ENCODE results near the gene PBX4. TPM values are rescaled to one million over a fixed set of nuclear protein-coding genes. Genes with fewer than 3 reads are reported as not detected.

Gene PBX4
- total RNA-seq, 1 experiment from 2014 or later: 11.6 TPM

DNA sequence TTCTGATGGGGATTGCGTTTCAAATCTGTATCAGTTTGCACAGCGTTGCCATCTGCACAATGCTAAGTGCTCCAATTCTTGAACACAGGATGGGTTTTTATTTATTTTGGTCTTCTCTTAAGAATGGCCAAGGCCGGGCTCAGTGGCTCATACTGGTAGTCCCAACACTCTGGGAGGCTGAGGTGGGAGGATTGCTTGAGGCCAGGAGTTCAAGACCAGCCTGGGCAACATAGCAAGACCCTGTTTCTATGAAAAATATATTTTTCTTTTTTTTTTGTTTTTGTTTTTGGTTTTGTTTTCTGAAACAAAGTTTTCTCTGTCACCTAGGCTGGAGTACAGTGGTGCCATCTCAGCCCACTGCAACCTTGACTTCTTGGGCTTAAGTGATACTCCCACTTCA is 95.3 kb downstream of the PBX4 start:
- H3K4me2 ChIP-seq (ENCODE audit: low read length): no peak overlapping the region
- no TSS peak for BruUV-seq (replicated peaks)
- H3K9me3 ChIP-seq (ENCODE audit: control insufficient read depth in 1 of 2, insufficient read depth in 1 of 2, low read depth in 1 of 2, low read length in 2 of 2): no peaks in the 10 kb centered on the region
- no peaks in the 10 kb centered on the region for H4K20me1 ChIP-seq (ENCODE audit: insufficient read depth)
- no peak for ATAC-seq
- H3K4me1 ChIP-seq (ENCODE audit: control insufficient read depth in 1 of 2, insufficient read depth in 2 of 2, low read length in 2 of 2): no peaks in the 10 kb centered on the region
- H3K27ac ChIP-seq (ENCODE audit: low read depth, low read length): no peak overlapping the region
- H3K4me3 ChIP-seq (replicated peaks in 1 of 2; ENCODE audit: low read depth in 1 of 2, low read length in 2 of 2): no peak overlapping the region
- peaks cover 15 to 20% of the 10 kb centered on the region in 2 experiments; a peak in 3 of 4 replicates for H3K36me3 ChIP-seq (ENCODE audit: control insufficient read depth in 1 of 2, insufficient read depth in 2 of 2, low read length in 2 of 2)
- ChIA-PET POLR2A (no interaction called here), RAD21 (ENCODE audit: low non-redundant PET in 1 of 2, low total read pairs in 2 of 2, uncharacterized antibody in 2 of 2, unreplicated experiment in 2 of 2) (no interaction called here), CTCF (no interaction called here)
- H3K9me2 ChIP-seq (ENCODE audit: insufficient read depth): no peaks in the 10 kb centered on the region
- intact Hi-C loops (cut with micrococcal nuclease): no loop called here
- no peaks in the 10 kb centered on the region for H3K27me3 ChIP-seq (ENCODE audit: insufficient read depth, low read length)
- no peak overlapping the region for H3K9ac ChIP-seq (ENCODE audit: low read length)
- H3K79me2 ChIP-seq (ENCODE audit: insufficient read depth, low read length): peaks cover 80% of the 10 kb centered on the region
- no peak for TF ChIP-seq POLR2A (IDR thresholded peaks at IDR 0.05; ENCODE audit: borderline replicate concordance, extremely low read depth, insufficient read depth, insufficient read length)
- no peak for TF ChIP-seq ELF1 (IDR thresholded peaks at IDR 0.05; ENCODE audit: borderline replicate concordance, low read depth)
- no peak for DNase-seq (ENCODE audit: low read depth, low spot score)
- no peak overlapping the region for H2AFZ ChIP-seq (ENCODE audit: low read depth, low read length, poor library complexity, severe bottlenecking)

GRCh38 chr19:19520989-19521388 is 97.5 kb downstream of the PBX4 start:
- no peak overlapping the region for H2AFZ ChIP-seq (ENCODE audit: low read depth, low read length, poor library complexity, severe bottlenecking)
- H4K20me1 ChIP-seq (ENCODE audit: insufficient read depth): no peaks in the 10 kb centered on the region
- no peak for DNase-seq (ENCODE audit: low read depth, low spot score)
- peaks cover 5 to 8% of the 10 kb centered on the region in 2 experiments for H3K4me1 ChIP-seq (ENCODE audit: control insufficient read depth in 1 of 2, insufficient read depth in 2 of 2, low read length in 2 of 2)
- no peak overlapping the region for H3K4me3 ChIP-seq (replicated peaks in 1 of 2; ENCODE audit: low read depth in 1 of 2, low read length in 2 of 2)
- TF ChIP-seq POLR2A (IDR thresholded peaks at IDR 0.05; ENCODE audit: borderline replicate concordance, extremely low read depth, insufficient read depth, insufficient read length) (no peak), JUND (IDR thresholded peaks at IDR 0.05) (no peak), CEBPB (IDR thresholded peaks at IDR 0.05; ENCODE audit: low read depth) (no peak), RAD21 (IDR thresholded peaks at IDR 0.05; ENCODE audit: low read depth) (no peak), YY1 (IDR thresholded peaks at IDR 0.05; ENCODE audit: extremely low read depth, insufficient replicate concordance, low read depth, low read length) (no peak), REST (IDR thresholded peaks at IDR 0.05; ENCODE audit: low read depth) (no peak)
- TF ChIP-seq, protein P1, sequence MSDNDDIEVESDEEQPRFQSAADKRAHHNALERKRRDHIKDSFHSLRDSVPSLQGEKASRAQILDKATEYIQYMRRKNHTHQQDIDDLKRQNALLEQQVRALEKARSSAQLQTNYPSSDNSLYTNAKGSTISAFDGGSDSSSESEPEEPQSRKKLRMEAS (IDR thresholded peaks at IDR 0.05): no peak
- TF ChIP-seq, protein P2, sequence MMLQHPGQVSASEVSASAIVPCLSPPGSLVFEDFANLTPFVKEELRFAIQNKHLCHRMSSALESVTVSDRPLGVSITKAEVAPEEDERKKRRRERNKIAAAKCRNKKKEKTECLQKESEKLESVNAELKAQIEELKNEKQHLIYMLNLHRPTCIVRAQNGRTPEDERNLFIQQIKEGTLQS (IDR thresholded peaks at IDR 0.05): no peak
- H3K79me2 ChIP-seq (ENCODE audit: insufficient read depth, low read length): peaks cover 98% of the 10 kb centered on the region
- H3K9me3 ChIP-seq (ENCODE audit: control insufficient read depth in 1 of 2, insufficient read depth in 1 of 2, low read depth in 1 of 2, low read length in 2 of 2): no peaks in the 10 kb centered on the region
- no TSS peak for BruUV-seq (replicated peaks)
- no peak overlapping the region for H3K9ac ChIP-seq (ENCODE audit: low read length)
- H3K36me3 ChIP-seq (ENCODE audit: control insufficient read depth in 1 of 2, insufficient read depth in 2 of 2, low read length in 2 of 2): peaks cover 15 to 18% of the 10 kb centered on the region in 2 experiments; a peak in 3 of 4 replicates
- CTCF ChIA-PET: no interaction called here
- H3K27me3 ChIP-seq (ENCODE audit: insufficient read depth, low read length): no peaks in the 10 kb centered on the region
- no peak overlapping the region for H3K4me2 ChIP-seq (ENCODE audit: low read length)
- POLR2A ChIA-PET: no interaction called here
- H3K9me2 ChIP-seq (ENCODE audit: insufficient read depth): no peaks in the 10 kb centered on the region
- intact Hi-C loops (cut with micrococcal nuclease): no loop called here
- RAD21 ChIA-PET (ENCODE audit: low non-redundant PET in 1 of 2, low total read pairs in 2 of 2, uncharacterized antibody in 2 of 2, unreplicated experiment in 2 of 2): no interaction called here
- no peak overlapping the region for H3K27ac ChIP-seq (ENCODE audit: low read depth, low read length)
- no peak for ATAC-seq
